Lower leg skin (tissue), 4 donors: Measurements from ENCODE around the gene IRF2. TPM values are rescaled to one million over a fixed set of nuclear protein-coding genes. Genes with fewer than 3 reads are reported as not detected.

Experiments used
- DNase-seq, 2 donors: peaks; one replicate each; pipeline ENCODE4 v3.0.0-alpha.2; 2019; ENCODE audit warnings: low spot score in 2 of 2
- H3K4me3 ChIP-seq: fragments of 200-600 bp; sonication (generic); 2 replicates; pipeline ENCODE4 v1.5.1; 2017; ENCODE audit warnings: mild to moderate bottlenecking, low read depth; ENCODE audit not compliant: poor library complexity, severe bottlenecking
- POLR2A ChIP-seq, 2 donors: fragments of 450-650 bp; IDR thresholded peaks; one replicate each; pipeline ENCODE4 v1.6.1; 2016 to 2017; ENCODE audit warnings: antibody characterized with exemption in 2 of 2, mild to moderate bottlenecking in 1 of 2, moderate library complexity in 1 of 2
- WGBS, 2 donors: methylation state at CpG; one replicate each; pipeline ENCODE4 v1.1.5; 2018; 5-methylcytosine and 5-hydroxymethylcytosine counted together
- intact Hi-C: fragments of 100-400 bp; cut with DNase I; formaldehyde crosslinking; loops from one replicate; pipeline ENCODE4 v1.15.0; 2023; ENCODE audit warnings: low total_unique reads
- total RNA-seq, 4 donors: library from RNA; depleted of rRNA; stranded (reverse); fragments of >200 nt; gene quantifications; one replicate each; pipeline ENCODE4 v1.1.0, GENCODE V29; 2016
- TF ChIP-seq, protein P1 (sequence below), 3 donors: fragments of 450-650 bp; IDR thresholded peaks; one replicate each; pipeline ENCODE4 v1.5.1; 2016; ENCODE audit warnings: antibody characterized with exemption in 3 of 3, mild to moderate bottlenecking in 3 of 3, moderate library complexity in 2 of 3

IRF2 gene
- total RNA-seq, 4 donors from 2014 or later: 31.6 to 44.0 (median 38.4) TPM

DNA sequence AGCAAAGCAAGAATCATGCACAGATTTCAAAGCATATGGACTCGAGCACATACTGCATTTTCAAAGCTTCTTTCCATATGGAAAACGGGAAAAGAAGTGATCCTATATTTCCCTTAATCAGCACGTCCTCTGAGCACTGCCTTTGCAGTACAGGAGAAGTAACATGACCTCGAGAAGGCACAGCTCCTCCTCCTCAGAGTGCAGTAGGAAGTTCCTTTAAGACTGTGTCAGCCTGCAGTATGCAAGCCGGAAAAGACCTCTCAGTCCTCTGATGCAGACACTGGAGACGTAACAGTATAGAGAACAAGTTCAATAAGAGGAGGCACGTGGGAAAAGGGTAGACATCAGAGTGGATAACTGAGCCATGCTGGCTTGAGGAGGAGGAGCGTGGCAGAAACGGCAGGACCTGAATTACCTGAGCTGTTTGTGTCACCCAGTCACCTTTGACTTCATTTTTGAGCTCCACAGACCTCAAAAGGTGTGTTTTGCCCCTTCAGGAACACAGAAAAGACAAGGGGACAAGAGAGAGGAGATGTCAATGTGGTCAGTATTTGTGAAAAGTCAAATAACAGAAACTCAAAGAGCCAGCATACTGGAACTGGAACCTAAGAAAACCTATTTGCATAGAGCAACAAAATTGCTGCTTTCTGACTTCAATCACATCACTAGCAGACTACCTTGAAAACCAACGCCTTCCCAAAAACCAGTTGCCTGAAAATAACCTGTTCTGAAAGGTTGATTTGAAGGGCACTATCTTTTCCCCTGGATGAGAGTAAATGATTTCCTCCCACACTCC is 20.8 kb downstream of the IRF2 start:
- no peak for DNase-seq
- WGBS, 2 donors: 9 to 10% methylated on average over 10 of the region's 10 CpGs
- H3K4me3 ChIP-seq: no peak overlapping the region
- TF ChIP-seq POLR2A (IDR thresholded peaks at IDR 0.05): no peak
- TF ChIP-seq, protein P1, sequence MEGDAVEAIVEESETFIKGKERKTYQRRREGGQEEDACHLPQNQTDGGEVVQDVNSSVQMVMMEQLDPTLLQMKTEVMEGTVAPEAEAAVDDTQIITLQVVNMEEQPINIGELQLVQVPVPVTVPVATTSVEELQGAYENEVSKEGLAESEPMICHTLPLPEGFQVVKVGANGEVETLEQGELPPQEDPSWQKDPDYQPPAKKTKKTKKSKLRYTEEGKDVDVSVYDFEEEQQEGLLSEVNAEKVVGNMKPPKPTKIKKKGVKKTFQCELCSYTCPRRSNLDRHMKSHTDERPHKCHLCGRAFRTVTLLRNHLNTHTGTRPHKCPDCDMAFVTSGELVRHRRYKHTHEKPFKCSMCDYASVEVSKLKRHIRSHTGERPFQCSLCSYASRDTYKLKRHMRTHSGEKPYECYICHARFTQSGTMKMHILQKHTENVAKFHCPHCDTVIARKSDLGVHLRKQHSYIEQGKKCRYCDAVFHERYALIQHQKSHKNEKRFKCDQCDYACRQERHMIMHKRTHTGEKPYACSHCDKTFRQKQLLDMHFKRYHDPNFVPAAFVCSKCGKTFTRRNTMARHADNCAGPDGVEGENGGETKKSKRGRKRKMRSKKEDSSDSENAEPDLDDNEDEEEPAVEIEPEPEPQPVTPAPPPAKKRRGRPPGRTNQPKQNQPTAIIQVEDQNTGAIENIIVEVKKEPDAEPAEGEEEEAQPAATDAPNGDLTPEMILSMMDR (IDR thresholded peaks at IDR 0.05): no peak
- intact Hi-C loops: no loop called here

DNA sequence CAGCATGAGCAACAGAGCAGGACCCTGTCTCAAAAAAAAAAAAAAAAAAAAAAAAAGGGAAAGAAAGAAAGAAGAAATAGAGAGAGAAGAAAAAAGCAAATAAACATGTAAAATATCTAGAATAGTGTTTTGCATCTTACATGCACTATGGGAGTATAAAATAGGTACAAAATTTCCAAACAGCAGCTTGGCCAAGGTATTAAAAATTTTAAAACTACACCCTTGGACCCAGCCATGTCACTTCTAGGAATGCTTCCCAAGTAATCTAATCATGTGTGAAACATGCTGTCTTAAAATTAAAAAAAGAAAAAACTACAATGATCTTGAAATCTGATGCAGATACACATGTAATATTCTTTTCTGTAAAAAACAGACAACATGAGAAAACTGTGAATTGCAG is 21.6 kb downstream of the IRF2 start:
- no peak overlapping the region for H3K4me3 ChIP-seq
- intact Hi-C loops: no loop called here
- TF ChIP-seq, protein P1 (IDR thresholded peaks at IDR 0.05): no peak
- TF ChIP-seq POLR2A (IDR thresholded peaks at IDR 0.05): no peak
- DNase-seq: no peak

DNA sequence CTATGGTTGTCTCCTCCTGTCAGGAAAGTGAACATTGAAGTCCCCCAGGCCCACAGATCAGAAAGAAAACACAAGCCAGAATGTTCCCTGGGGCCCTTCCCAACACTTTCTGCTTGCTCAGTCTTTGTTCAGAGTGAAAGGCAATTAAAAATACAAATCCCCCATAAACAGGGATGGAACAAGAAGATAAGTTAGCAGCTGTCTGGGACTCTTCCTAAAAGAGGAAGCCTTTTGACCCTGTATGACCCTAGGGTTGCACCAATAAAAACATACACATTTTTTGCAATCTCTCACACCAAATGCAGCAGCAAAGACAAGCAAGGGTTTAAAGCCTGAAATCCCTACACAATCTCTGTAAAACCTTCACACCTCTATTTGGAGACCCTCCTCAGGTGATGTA is 22.6 kb downstream of the IRF2 start:
- no peak for DNase-seq
- TF ChIP-seq, protein P1 (IDR thresholded peaks at IDR 0.05): no peak
- no peak for TF ChIP-seq POLR2A (IDR thresholded peaks at IDR 0.05)
- intact Hi-C loops: no loop called here
- H3K4me3 ChIP-seq: no peak overlapping the region

GRCh38 chr4:184450743-184451535 is 23.4 kb downstream of the IRF2 start:
- DNase-seq: no peak
- intact Hi-C loops: no loop called here
- H3K4me3 ChIP-seq: no peak overlapping the region
- 29 to 32% methylated on average over 8 of the region's 8 CpGs for WGBS, 2 donors
- no peak for TF ChIP-seq POLR2A (IDR thresholded peaks at IDR 0.05)
- TF ChIP-seq, protein P1 (IDR thresholded peaks at IDR 0.05): no peak

DNA sequence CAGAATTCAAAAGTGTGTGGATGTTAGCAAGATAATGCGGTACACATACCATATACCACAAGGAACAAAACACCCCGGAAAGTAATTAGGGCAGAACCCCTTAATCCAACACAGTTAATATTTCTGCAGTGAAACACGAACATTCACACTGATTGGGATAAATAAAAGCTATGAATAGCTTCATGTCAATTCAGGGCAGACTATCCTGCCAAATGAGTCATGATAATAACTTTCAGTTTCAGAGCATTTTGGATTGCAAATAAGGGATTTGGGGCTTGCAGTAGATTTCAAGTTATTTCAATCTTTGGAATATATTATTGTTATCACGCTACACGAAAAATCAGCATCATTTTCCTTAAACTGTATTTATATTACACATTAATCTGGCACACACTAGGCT is 24.3 kb downstream of the IRF2 start:
- WGBS, 2 donors: 15 to 24% methylated on average over 5 of the region's 5 CpGs
- intact Hi-C loops: no loop called here
- H3K4me3 ChIP-seq: no peak overlapping the region
- no peak for TF ChIP-seq POLR2A (IDR thresholded peaks at IDR 0.05)
- TF ChIP-seq, protein P1 (IDR thresholded peaks at IDR 0.05): no peak
- no peak for DNase-seq
